ENCODE results near the gene ATP7A.
"Not testable (repeated sequence)": the region's sequence is repeated elsewhere in the genome, so short reads cannot be mapped to it uniquely, and the experiment has no call there.

The ATP7A gene

DNA sequence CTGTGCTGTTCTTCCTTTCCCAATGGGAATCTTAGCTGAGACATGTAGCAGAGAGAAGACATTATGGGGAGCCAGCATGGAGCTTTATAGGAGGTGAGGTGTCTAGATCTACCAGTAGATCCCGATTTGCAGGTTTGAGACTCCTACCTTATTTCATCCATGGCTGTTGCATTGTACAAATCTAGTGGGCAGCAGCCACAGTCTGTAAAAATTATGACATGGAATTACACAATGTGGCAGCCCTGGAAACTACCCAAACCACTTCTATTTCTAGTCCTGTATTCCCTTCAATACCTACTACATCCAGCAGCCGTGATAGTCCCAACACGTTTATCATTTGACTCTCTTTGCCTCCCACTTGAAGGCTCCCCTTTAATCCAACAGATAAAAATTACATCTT, 8.1 kb downstream of the ATP7A start:
- Histone ChIP-seq H2AK5ac (ENCODE audit: low read length) (no peak overlapping the region), H3K79me1 (ENCODE audit: low read length) (no peaks in the 10 kb centered on the region), H3K27ac (ENCODE audit: low read depth, low read length) (no peak overlapping the region), H4K5ac (ENCODE audit: low read length) (no peak overlapping the region), H4K8ac (ENCODE audit: low read depth, low read length) (no peak overlapping the region), H2BK15ac (replicated peaks; ENCODE audit: low read depth) (no peak overlapping the region), H3K9ac (ENCODE audit: low read length) (no peak overlapping the region), H2BK5ac (ENCODE audit: low read length) (no peak overlapping the region), H3K56ac (ENCODE audit: low read length) (no peak overlapping the region), H3K36me3 (ENCODE audit: control insufficient read depth, insufficient read depth, low read length) (no peaks in the 10 kb centered on the region), H3K18ac (ENCODE audit: low read length) (no peak overlapping the region), H3K79me2 (ENCODE audit: control insufficient read depth, insufficient read depth, low read length) (no peaks in the 10 kb centered on the region), H3K4me1 (ENCODE audit: control insufficient read depth, low read depth, low read length) (no peaks in the 10 kb centered on the region), H3K4me2 (ENCODE audit: low read length) (no peak overlapping the region), H3K23ac (ENCODE audit: low read length) (no peak overlapping the region), H2BK120ac (ENCODE audit: low read depth, low read length) (no peak overlapping the region), H3K4me3 (ENCODE audit: low read length) (no peak overlapping the region), H3K27me3 (ENCODE audit: insufficient read depth, low read length, poor library complexity) (no peaks in the 10 kb centered on the region), H3K4ac (ENCODE audit: low read depth, low read length) (no peak overlapping the region)
- no peak for DNase-seq
- no CpG with 5 or more reads among the region's 3 CpGs for WGBS (ENCODE audit: extremely low coverage, insufficient coverage, low lambda C conversion rate)

DNA sequence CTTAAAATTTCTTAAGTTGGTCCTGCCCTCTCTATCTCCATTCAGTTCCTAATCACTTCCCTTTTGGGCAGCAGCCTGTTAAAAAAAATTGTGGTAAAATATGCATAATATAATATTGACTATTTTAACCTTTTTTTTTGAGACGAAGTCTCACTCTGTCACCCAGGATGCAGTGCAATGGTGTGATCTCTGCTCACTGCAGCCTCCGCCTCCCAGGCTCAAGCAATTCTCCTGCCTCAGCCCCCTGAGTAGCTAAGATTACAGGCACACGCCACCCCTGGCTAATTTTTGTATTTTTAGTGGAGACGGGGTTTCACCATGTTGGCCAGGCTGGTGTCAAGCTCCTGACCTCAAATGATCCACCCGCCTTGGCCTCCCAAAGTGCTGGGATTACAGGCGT, 8.9 kb downstream of the ATP7A start:
- not testable (repeated sequence) for H2BK5ac ChIP-seq (ENCODE audit: low read length); H4K5ac ChIP-seq (ENCODE audit: low read length); DNase-seq; H3K4ac ChIP-seq (ENCODE audit: low read depth, low read length); H3K56ac ChIP-seq (ENCODE audit: low read length); H3K79me1 ChIP-seq (ENCODE audit: low read length); H3K79me2 ChIP-seq (ENCODE audit: control insufficient read depth, insufficient read depth, low read length); H3K23ac ChIP-seq (ENCODE audit: low read length); H3K9ac ChIP-seq (ENCODE audit: low read length); H3K27me3 ChIP-seq (ENCODE audit: insufficient read depth, low read length, poor library complexity); H2BK15ac ChIP-seq (replicated peaks; ENCODE audit: low read depth); H2AK5ac ChIP-seq (ENCODE audit: low read length); H3K36me3 ChIP-seq (ENCODE audit: control insufficient read depth, insufficient read depth, low read length); H3K4me2 ChIP-seq (ENCODE audit: low read length); H4K8ac ChIP-seq (ENCODE audit: low read depth, low read length); H3K27ac ChIP-seq (ENCODE audit: low read depth, low read length); H3K4me1 ChIP-seq (ENCODE audit: control insufficient read depth, low read depth, low read length); H2BK120ac ChIP-seq (ENCODE audit: low read depth, low read length); H3K4me3 ChIP-seq (ENCODE audit: low read length); H3K18ac ChIP-seq (ENCODE audit: low read length)
- no CpG with 5 or more reads among the region's 6 CpGs for WGBS (ENCODE audit: extremely low coverage, insufficient coverage, low lambda C conversion rate)

DNA sequence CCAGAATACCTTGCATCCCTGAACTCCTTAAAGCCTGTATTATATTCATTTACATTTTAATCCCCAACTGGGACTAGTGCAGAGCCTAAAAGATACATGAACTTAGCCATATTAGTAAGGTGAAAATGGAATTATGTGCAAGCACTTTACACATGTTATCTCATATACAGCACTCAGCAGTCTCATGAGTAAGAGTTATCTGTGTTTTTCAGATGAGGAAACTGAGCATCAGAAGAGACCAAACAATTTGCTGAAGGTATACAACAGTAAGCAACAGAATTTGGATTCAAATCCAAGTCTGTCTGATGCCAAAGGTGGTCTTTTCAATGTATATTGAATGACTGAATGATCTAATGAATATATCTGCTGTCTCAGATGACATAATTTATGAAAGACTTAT, 12.3 kb downstream of the ATP7A start:
- no peak for DNase-seq
- no peak overlapping the region for H3K27ac ChIP-seq (ENCODE audit: low read depth, low read length)
- H3K79me1 ChIP-seq (ENCODE audit: low read length): no peaks in the 10 kb centered on the region
- H3K4me2 ChIP-seq (ENCODE audit: low read length): no peak overlapping the region
- no peak overlapping the region for H2BK15ac ChIP-seq (replicated peaks; ENCODE audit: low read depth)
- H3K27me3 ChIP-seq (ENCODE audit: insufficient read depth, low read length, poor library complexity): no peaks in the 10 kb centered on the region
- H2BK5ac ChIP-seq (ENCODE audit: low read length): no peak overlapping the region
- no peak overlapping the region for H4K5ac ChIP-seq (ENCODE audit: low read length)
- no peak overlapping the region for H4K8ac ChIP-seq (ENCODE audit: low read depth, low read length)
- H3K4me3 ChIP-seq (ENCODE audit: low read length): no peak overlapping the region
- H3K4ac ChIP-seq (ENCODE audit: low read depth, low read length): no peak overlapping the region
- no peaks in the 10 kb centered on the region for H3K4me1 ChIP-seq (ENCODE audit: control insufficient read depth, low read depth, low read length)
- no peaks in the 10 kb centered on the region for H3K79me2 ChIP-seq (ENCODE audit: control insufficient read depth, insufficient read depth, low read length)
- no peak overlapping the region for H3K18ac ChIP-seq (ENCODE audit: low read length)
- H3K36me3 ChIP-seq (ENCODE audit: control insufficient read depth, insufficient read depth, low read length): no peaks in the 10 kb centered on the region
- H2AK5ac ChIP-seq (ENCODE audit: low read length): no peak overlapping the region
- H3K23ac ChIP-seq (ENCODE audit: low read length): no peak overlapping the region
- no peak overlapping the region for H2BK120ac ChIP-seq (ENCODE audit: low read depth, low read length)
- H3K56ac ChIP-seq (ENCODE audit: low read length): no peak overlapping the region
- no peak overlapping the region for H3K9ac ChIP-seq (ENCODE audit: low read length)

DNA sequence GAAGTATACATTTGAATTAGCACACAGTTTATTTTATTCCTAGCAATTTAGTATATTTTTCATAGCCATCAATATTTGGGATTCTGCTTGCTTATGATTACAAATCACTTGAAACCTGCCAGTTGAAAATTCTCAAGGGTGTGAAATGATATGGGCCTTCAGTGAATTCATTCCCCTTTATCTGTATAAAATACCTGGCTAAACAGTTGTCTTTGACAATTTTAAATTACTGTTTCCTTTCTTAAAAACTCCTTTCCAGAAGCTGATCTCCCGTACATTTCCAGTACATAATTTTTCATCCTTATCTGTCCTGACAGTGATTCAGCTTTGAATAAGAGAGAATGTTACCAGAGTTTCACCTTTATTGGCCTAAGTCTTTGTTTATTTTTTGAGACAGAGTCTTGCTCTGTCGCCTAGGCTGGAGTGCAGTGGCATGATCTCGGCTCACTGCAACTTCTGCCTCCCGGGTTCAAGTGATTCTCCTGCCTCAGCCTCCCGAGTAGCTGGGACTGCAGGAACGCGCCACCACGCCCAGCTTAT, 13.9 kb downstream of the ATP7A start:
- Histone ChIP-seq H3K4me2 (ENCODE audit: low read length) (no peak overlapping the region), H4K8ac (ENCODE audit: low read depth, low read length) (no peak overlapping the region), H3K56ac (ENCODE audit: low read length) (no peak overlapping the region), H4K5ac (ENCODE audit: low read length) (no peak overlapping the region), H3K36me3 (ENCODE audit: control insufficient read depth, insufficient read depth, low read length) (no peaks in the 10 kb centered on the region), H3K27me3 (ENCODE audit: insufficient read depth, low read length, poor library complexity) (no peaks in the 10 kb centered on the region), H3K79me1 (ENCODE audit: low read length) (no peaks in the 10 kb centered on the region), H3K18ac (ENCODE audit: low read length) (no peak overlapping the region), H2BK5ac (ENCODE audit: low read length) (no peak overlapping the region), H2BK15ac (replicated peaks; ENCODE audit: low read depth) (no peak overlapping the region), H3K23ac (ENCODE audit: low read length) (no peak overlapping the region), H3K4me3 (ENCODE audit: low read length) (no peak overlapping the region), H2BK120ac (ENCODE audit: low read depth, low read length) (no peak overlapping the region), H3K27ac (ENCODE audit: low read depth, low read length) (no peak overlapping the region), H3K79me2 (ENCODE audit: control insufficient read depth, insufficient read depth, low read length) (no peaks in the 10 kb centered on the region), H3K4ac (ENCODE audit: low read depth, low read length) (no peak overlapping the region), H3K4me1 (ENCODE audit: control insufficient read depth, low read depth, low read length) (no peaks in the 10 kb centered on the region), H2AK5ac (ENCODE audit: low read length) (no peak overlapping the region), H3K9ac (ENCODE audit: low read length) (no peak overlapping the region)
- no peak for DNase-seq
- WGBS (ENCODE audit: extremely low coverage, insufficient coverage, low lambda C conversion rate): no CpG with 5 or more reads among the region's 8 CpGs

DNA sequence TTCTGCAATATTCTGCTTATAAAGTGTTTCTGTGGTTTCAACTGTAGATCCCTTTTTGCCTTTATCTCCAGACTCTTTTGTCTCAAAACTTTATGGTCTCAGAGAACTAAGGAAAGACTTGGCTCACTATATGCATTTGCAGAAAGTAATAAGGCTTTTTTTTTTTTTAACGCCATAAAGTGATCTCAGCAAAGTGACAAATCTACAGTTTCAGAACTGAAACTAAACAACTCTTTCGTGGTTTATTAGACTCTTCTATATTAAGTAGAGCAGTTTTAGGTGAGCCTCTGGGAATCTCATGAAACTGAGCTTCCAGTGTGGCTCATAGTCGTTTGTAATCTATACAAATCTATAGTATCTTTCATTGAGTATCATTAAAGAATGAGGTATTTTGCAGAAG, 15.3 kb downstream of the ATP7A start:
- Histone ChIP-seq H3K4me2 (ENCODE audit: low read length) (no peak overlapping the region), H3K56ac (ENCODE audit: low read length) (no peak overlapping the region), H3K4me1 (ENCODE audit: control insufficient read depth, low read depth, low read length) (no peaks in the 10 kb centered on the region), H4K8ac (ENCODE audit: low read depth, low read length) (no peak overlapping the region), H3K79me1 (ENCODE audit: low read length) (no peaks in the 10 kb centered on the region), H3K36me3 (ENCODE audit: control insufficient read depth, insufficient read depth, low read length) (no peaks in the 10 kb centered on the region), H3K18ac (ENCODE audit: low read length) (no peak overlapping the region), H2BK5ac (ENCODE audit: low read length) (no peak overlapping the region), H3K23ac (ENCODE audit: low read length) (no peak overlapping the region), H2BK15ac (replicated peaks; ENCODE audit: low read depth) (no peak overlapping the region), H4K5ac (ENCODE audit: low read length) (no peak overlapping the region), H3K27ac (ENCODE audit: low read depth, low read length) (no peak overlapping the region), H2AK5ac (ENCODE audit: low read length) (no peak overlapping the region), H3K79me2 (ENCODE audit: control insufficient read depth, insufficient read depth, low read length) (no peaks in the 10 kb centered on the region), H3K4me3 (ENCODE audit: low read length) (no peak overlapping the region), H3K27me3 (ENCODE audit: insufficient read depth, low read length, poor library complexity) (no peaks in the 10 kb centered on the region), H3K9ac (ENCODE audit: low read length) (no peak overlapping the region), H2BK120ac (ENCODE audit: low read depth, low read length) (no peak overlapping the region), H3K4ac (ENCODE audit: low read depth, low read length) (no peak overlapping the region)
- DNase-seq: no peak
- WGBS (ENCODE audit: extremely low coverage, insufficient coverage, low lambda C conversion rate): no CpG with 5 or more reads among the region's 3 CpGs

DNA sequence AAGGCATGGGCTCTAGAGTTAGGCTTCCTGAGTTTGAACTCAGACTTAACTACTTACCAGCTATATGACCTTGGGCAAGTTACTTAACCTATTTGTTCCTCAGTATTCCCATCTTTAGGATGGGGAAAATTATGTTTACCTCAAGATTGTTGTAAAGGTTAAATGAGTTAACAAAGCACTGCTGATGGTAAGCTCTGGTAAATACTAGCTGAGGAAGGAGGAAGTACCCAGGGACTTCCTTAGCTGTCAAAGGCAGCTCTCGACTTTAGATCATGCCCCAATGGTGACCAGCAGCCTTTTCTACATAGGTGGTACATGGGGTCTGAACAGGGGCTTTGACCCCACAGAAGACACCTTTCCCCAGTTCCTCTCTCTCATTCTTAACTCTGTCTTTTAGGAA, 20.1 kb downstream of the ATP7A start:
- Histone ChIP-seq H3K79me1 (ENCODE audit: low read length) (no peaks in the 10 kb centered on the region), H3K9ac (ENCODE audit: low read length) (no peak overlapping the region), H2BK15ac (replicated peaks; ENCODE audit: low read depth) (no peak overlapping the region), H4K8ac (ENCODE audit: low read depth, low read length) (no peak overlapping the region), H2AK5ac (ENCODE audit: low read length) (no peak overlapping the region), H3K27me3 (ENCODE audit: insufficient read depth, low read length, poor library complexity) (no peaks in the 10 kb centered on the region), H3K23ac (ENCODE audit: low read length) (no peak overlapping the region), H3K27ac (ENCODE audit: low read depth, low read length) (no peak overlapping the region), H3K36me3 (ENCODE audit: control insufficient read depth, insufficient read depth, low read length) (no peaks in the 10 kb centered on the region), H2BK5ac (ENCODE audit: low read length) (no peak overlapping the region), H3K4me2 (ENCODE audit: low read length) (no peak overlapping the region), H3K18ac (ENCODE audit: low read length) (no peak overlapping the region), H3K4me1 (ENCODE audit: control insufficient read depth, low read depth, low read length) (no peaks in the 10 kb centered on the region), H2BK120ac (ENCODE audit: low read depth, low read length) (no peak overlapping the region), H4K5ac (ENCODE audit: low read length) (no peak overlapping the region), H3K4ac (ENCODE audit: low read depth, low read length) (no peak overlapping the region), H3K4me3 (ENCODE audit: low read length) (no peak overlapping the region), H3K56ac (ENCODE audit: low read length) (no peak overlapping the region), H3K79me2 (ENCODE audit: control insufficient read depth, insufficient read depth, low read length) (no peaks in the 10 kb centered on the region)
- WGBS (ENCODE audit: extremely low coverage, insufficient coverage, low lambda C conversion rate): no CpG with 5 or more reads among the region's 1 CpG
- no peak for DNase-seq
